ENCODE data around the gene OPN4.

DNA sequence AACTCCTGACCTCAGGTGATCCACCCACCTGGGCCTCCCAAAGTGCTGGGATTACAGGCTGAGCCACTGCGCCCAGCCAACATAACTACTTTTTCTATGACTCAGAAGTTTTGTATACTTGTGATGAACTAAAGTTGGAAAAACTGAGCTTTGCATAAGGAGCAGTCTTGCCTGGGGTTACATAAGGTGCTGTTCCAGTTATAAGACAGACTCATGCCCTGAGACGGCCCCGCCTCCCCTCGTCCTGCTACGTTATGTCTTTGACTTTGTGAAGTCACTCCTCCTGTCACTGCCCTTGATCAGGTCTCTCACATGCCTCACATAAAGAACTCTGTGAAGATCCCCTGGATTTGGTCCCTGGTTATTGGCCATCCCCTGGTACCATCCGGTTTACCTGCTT is 40.4 kb upstream of the OPN4 start:
- TF ChIP-seq RAD21 (conservative IDR thresholded peaks at IDR 0.05 in 1 of 2, IDR thresholded peaks at IDR 0.05 in 1 of 2) (no peak), POLR2A (IDR thresholded peaks at IDR 0.05; ENCODE audit: low read length) (no peak), TP53 (CRISPR knock-in tag; IDR thresholded peaks at IDR 0.05) (no peak), SMC3 (IDR thresholded peaks at IDR 0.05) (no peak), NR3C1 (IDR thresholded peaks at IDR 0.05) (no peak)
- TF ChIP-seq, protein P1, sequence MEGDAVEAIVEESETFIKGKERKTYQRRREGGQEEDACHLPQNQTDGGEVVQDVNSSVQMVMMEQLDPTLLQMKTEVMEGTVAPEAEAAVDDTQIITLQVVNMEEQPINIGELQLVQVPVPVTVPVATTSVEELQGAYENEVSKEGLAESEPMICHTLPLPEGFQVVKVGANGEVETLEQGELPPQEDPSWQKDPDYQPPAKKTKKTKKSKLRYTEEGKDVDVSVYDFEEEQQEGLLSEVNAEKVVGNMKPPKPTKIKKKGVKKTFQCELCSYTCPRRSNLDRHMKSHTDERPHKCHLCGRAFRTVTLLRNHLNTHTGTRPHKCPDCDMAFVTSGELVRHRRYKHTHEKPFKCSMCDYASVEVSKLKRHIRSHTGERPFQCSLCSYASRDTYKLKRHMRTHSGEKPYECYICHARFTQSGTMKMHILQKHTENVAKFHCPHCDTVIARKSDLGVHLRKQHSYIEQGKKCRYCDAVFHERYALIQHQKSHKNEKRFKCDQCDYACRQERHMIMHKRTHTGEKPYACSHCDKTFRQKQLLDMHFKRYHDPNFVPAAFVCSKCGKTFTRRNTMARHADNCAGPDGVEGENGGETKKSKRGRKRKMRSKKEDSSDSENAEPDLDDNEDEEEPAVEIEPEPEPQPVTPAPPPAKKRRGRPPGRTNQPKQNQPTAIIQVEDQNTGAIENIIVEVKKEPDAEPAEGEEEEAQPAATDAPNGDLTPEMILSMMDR (IDR thresholded peaks at IDR 0.05): no peak
- TF ChIP-seq, protein P2, sequence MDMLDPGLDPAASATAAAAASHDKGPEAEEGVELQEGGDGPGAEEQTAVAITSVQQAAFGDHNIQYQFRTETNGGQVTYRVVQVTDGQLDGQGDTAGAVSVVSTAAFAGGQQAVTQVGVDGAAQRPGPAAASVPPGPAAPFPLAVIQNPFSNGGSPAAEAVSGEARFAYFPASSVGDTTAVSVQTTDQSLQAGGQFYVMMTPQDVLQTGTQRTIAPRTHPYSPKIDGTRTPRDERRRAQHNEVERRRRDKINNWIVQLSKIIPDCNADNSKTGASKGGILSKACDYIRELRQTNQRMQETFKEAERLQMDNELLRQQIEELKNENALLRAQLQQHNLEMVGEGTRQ (IDR thresholded peaks at IDR 0.05): no peak
- TF ChIP-seq, protein P3, sequence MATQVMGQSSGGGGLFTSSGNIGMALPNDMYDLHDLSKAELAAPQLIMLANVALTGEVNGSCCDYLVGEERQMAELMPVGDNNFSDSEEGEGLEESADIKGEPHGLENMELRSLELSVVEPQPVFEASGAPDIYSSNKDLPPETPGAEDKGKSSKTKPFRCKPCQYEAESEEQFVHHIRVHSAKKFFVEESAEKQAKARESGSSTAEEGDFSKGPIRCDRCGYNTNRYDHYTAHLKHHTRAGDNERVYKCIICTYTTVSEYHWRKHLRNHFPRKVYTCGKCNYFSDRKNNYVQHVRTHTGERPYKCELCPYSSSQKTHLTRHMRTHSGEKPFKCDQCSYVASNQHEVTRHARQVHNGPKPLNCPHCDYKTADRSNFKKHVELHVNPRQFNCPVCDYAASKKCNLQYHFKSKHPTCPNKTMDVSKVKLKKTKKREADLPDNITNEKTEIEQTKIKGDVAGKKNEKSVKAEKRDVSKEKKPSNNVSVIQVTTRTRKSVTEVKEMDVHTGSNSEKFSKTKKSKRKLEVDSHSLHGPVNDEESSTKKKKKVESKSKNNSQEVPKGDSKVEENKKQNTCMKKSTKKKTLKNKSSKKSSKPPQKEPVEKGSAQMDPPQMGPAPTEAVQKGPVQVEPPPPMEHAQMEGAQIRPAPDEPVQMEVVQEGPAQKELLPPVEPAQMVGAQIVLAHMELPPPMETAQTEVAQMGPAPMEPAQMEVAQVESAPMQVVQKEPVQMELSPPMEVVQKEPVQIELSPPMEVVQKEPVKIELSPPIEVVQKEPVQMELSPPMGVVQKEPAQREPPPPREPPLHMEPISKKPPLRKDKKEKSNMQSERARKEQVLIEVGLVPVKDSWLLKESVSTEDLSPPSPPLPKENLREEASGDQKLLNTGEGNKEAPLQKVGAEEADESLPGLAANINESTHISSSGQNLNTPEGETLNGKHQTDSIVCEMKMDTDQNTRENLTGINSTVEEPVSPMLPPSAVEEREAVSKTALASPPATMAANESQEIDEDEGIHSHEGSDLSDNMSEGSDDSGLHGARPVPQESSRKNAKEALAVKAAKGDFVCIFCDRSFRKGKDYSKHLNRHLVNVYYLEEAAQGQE (IDR thresholded peaks at IDR 0.05): no peak

Data from A549 (cell line).